Pulmonary artery endothelial cell (primary cell): ENCODE data around the gene DSCAM. TPM values are rescaled to one million over a fixed set of nuclear protein-coding genes. Genes with fewer than 3 reads are reported as not detected.
"Not testable (repeated sequence)": the region's sequence is repeated elsewhere in the genome, so short reads cannot be mapped to it uniquely, and the experiment has no call there.

ENCODE experiments used
- DNase-seq: peaks from one replicate; pipeline ENCODE4 v3.0.0-alpha.2; 2011; ENCODE audit warnings: low read depth, low spot score
- total RNA-seq: library from RNA; depleted of rRNA; stranded (reverse); fragments of >200 nt; gene quantifications from 2 replicates; pipeline ENCODE4 v1.2.3, GENCODE V29; 2014

Gene DSCAM
- total RNA-seq, 1 donor from 2014 or later: not detected

DNA sequence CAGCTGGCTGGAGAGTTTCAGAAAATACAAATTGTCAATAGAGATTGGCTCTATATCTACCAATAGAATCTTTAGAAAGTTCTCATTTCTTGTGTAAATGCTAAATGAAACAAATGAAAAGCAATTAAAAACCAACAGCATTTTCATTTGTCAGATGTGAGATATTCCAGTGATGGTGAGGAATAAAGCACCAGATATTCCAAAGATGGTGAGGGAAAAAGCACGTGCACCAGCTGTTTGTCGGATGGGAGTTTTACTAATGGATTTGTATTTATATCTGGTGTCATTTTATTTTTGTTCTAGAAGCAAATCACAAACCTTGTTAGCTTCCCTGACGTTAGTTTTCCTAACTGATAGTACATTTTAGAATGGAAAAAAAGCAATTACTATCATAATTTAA is 790.9 kb downstream of the DSCAM start:
- DNase-seq: no peak

DNA sequence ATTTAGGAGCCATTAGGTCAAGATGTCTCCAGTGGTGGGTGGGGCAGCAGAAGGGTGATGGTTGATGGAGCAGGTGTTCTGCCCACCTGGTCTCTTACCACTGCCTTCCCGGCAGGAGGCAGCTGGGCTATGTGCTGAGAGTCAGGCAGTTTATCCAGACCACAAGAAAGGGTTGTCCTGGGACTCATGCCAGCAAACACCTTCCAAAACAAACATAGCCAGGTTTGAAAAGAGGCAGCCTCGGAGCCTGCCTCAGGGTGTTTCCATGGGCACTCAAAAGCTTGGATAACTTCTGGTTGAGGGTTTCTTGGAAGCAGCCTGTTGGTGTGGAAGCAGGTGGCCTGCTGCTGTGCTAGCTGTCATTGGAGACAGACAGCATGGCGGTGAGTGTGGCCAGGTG is 792.6 kb downstream of the DSCAM start:
- DNase-seq: no peak

DNA sequence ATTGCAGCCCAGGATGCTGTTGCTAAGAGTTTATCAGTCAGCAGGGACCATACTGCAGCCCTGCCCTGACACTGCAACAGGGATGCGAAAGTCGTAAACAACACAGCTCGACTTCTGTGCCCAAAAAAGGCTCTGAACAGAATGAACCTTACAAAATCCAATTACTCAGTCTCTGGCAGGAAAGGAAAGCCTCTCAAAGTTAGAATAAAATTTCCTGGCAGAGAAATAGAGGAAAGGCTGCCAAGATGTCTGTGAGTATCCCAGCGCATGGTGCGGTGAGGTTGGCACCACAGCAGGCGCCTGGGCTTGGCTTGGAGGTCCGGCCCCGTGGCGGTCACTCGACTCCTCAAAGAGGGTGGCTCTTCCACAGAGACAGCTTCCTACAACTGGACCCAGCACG is 794.0 kb downstream of the DSCAM start:
- DNase-seq: no peak

DNA sequence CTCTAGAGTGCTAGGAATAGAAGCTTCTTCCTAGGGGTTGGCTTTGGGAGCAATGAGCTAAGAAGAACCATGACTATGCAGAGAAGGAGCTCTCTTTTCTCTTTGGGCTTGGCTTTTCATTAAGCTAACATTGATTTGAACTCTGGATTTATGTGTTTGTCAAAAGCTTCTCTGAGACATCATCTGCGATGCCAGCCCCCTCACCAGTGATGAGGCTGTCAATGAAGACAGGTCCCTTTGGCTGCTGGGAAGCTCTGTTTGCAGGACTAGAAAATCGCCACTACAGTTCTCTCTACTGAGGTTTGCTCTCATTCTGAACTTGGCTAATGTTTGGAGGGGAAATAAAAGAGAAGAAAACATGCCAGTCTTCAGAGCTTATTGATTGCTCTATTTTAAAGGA is 794.7 kb downstream of the DSCAM start:
- no peak for DNase-seq

DNA sequence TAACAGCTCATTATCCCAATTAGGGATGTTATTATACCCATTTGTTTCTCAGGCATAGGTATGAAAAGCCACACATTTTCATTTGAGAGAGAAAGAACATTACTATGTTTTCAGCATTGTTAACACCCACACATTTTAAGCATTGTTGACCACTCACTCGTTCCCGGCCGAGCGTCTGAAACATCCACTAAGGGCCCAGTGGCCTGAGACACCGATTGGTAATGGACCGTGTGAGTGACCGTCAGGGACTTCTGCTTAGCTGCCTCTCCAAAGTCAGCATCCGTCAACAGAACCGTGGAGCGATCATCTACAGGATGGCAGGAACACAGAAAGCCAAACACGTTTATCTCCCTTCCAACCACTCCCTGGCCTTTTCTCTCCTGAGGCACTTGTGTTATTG is 795.2 kb downstream of the DSCAM start:
- no peak for DNase-seq

DNA sequence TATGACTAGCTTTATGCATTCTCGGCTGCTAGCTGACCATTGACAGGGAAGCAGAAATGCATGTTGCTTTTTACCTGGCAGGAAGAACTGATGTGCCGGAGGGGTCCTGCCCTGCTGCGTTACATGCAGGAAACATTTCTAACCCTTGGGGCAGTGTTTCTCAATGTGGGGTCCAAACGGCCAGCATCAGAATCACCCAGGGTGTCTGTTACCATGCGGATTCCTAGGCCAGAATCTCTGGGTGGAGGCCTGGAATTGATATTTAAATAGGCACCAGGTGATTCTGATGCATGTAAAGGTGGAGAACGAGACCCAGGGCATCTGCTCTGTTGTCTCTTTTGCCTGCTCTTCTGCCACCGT is 797.0 kb downstream of the DSCAM start:
- no peak for DNase-seq

DNA sequence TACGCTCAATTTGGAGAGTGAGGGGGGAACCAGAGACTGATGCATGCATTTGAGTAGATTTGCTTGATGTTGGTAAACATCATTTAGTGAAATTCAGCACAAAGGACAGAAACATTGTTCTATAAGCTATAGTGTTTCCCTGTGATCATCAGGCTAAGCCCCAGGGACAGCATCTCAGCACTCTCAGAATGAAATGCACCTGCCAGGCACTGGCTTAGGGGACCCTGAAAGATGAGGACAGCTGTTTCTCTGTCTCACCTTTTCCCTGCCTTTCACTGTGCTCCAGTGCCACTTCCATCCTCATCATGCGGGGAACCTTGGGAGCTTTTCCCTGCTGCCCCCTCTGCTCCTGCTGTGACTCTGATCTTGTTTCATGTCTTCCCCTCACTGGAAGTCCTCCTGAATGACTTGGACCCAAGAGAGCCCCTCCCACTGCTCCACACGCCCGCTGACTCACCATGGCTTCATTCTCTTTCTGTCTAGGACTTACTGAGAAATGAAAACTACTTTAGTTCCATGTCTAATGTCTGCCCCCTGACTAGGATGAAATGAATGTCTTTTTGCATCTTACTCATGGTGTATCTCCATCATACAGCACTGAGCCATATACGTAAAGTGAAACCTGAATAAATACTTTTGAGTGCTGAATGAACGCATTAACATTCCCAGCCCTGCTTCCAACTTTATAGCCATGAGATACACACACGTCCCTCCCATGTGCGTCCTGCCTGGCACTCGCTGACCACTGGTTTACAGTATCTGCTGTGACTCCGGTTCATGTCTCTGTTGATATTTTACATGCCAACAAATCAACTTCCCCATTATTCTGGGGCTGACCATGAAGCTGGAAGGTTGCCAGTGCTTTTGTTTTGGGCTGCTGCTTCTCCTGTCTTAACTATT is 797.7 kb downstream of the DSCAM start:
- no peak for DNase-seq

DNA sequence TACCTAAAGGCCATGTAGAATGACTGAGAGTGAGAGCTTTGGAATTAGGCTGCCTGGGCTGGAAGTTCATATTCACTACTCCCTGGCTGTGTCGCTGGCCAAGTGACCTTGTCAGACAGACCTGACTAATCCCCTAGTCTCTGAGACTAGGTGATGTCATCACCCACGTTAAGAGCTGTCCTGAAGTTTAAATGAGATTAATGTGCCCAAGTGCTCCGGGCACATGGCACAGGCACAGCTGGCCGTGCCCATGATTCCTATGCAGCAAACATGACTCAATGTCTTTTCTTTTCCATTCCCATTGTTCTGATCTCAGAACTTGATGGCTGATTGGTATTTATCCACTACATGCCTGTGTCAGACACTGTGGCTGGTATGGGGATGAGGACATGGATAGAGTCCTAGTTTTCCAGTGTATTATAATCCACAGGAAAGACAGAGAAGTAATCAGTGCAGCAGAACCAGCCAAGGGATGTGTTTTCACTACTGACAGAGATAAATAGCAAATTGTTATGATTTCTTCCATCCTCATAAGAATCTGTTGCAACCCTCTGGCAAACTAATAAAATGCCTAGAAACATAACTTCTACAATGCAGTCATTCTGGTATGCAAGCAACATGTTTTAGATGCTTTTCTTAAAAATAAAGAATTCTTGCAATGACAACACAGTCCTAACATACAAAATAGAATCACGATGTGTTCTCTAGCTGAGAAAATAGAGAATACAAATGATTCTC is 798.8 kb downstream of the DSCAM start:
- DNase-seq: no peak

DNA sequence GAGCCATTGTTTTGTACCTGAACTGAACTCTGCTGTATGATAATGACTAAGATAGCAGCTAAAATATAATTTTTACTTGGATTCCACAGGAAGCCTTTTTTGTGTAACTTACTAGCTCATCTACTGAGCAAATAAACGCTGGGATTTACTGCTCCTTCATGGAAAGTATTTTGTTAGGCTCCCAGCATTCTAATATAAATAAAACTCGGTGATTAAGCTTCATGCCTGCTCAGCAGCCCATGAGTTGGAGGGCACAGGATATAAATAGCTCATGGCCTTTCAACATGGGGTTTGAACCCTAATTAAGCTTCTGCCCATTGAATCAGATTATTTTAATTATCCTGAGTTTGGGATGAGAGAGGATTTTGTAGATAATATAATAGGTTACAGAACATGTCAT is 799.7 kb downstream of the DSCAM start:
- no peak for DNase-seq

DNA sequence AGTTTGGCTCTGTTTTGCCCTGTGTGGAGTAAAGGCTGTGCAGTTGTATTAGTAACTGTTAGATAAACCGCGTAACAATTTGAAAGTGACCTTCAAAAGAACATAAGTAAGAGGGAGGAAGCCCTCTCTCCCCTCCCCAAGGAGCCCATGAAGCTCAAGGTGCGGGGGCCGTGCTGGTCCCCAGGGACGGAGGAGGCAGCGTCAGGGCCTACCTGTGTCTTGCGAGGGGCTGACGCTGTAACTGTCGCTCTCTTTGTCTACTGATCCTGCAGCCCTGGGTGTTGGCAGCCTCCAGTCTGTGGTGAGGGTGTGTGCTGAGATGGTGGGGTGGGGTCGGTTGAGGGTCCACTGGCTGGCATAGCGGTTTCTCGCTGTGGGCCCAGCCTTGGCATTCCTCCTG is 803.1 kb downstream of the DSCAM start:
- DNase-seq: no peak

DNA sequence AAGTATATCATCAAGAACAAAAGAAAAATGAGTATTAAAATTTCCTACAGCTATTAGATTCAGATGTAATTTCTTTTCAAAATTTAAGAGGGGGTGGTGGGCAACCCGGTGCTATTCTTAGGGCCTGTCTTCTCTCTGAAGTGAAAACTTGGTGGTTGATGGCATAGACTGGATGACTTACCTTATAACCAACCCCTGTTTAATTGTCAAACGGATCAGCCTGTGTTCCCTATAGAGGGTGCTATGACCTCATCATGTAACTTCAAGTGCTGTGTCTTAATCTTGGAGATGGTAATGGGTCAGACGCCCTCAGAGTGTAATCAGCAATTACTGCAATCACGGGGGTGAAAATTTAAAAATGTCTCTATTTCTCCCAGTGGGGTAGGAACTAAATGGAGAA is 803.5 kb downstream of the DSCAM start:
- no peak for DNase-seq

DNA sequence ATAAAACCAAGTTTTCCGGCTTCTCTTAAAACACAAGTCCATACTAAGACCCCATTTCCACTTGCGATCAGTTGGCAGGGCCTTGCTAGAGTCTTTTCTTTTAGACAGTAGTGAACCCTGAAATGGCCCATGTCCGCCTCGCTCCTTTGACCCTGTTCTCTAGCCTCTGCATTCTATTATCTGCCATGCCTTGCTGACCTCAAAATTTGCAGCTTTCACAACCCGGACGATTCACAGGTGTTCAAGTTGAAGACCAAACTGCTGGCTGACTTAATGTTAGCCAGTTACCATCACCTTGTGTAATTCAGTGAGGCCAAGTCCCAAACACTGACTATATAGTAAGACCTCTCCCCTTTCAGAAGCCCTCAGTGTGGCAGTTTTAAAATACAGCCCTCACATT is 805.5 kb downstream of the DSCAM start:
- DNase-seq: no peak

DNA sequence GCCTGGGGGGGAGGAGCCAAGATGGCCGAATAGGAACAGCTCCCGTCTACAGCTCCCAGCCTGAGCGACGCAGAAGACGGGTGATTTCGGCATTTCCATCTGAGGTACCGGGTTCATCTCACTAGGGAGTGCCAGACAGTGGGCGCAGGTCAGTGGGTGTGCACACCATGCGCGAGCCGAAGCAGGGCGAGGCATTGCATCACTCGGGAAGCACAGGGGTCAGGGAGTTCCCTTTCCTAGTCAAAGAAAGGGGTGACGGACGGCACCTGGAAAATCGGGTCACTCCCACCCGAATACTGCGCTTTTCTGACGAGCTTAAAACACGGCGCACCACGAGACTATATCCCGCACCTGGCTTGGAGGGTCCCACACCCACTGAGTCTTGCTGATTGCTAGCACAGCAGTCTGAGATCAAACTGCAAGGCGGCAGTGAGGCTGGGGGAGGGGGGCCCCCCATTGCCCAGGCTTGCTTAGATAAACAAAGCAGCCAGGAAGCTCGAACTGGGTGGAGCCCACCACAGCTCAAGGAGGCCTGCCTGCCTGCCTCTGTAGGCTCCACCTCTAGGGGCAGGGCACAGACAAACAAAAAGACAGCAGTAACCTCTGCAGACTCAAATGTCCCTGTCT is 813.7 kb downstream of the DSCAM start:
- DNase-seq: not testable (repeated sequence)

DNA sequence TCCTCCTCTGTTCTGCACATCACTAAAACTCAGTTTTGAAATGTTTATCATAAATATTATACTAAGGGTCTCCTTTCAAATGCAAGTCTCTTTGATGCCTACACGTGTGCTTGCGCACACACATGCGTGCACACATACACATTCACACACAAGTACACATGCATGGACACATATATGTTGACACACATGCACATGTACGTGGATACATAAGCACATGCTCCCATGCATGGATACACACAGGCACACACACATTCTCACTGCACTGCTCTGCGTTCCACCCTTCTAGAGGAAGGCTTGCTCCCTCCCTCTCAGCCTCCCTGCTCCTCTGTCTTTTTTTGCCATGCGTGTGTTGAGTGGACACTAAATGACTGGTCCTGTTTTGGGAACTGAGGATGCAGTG is 817.1 kb downstream of the DSCAM start:
- no peak for DNase-seq

DNA sequence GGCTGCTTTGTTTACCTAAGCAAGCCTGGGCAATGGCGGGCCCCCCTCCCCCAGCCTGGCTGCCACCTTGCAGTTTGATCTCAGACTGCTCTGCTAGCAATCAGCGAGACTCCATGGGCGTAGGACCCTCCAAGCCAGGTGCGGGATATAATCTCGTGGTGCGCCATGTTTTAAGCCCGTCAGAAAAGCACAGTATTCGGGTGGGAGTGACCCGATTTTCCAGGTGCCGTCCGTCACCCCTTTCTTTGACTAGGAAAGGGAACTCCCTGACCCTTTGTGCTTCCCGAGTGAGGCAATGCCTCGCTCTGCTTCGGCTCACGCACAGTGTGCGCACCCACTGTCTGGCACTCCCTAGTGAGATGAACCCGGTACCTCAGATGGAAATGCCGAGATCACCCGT is 818.6 kb downstream of the DSCAM start:
- DNase-seq: not testable (repeated sequence)

DNA sequence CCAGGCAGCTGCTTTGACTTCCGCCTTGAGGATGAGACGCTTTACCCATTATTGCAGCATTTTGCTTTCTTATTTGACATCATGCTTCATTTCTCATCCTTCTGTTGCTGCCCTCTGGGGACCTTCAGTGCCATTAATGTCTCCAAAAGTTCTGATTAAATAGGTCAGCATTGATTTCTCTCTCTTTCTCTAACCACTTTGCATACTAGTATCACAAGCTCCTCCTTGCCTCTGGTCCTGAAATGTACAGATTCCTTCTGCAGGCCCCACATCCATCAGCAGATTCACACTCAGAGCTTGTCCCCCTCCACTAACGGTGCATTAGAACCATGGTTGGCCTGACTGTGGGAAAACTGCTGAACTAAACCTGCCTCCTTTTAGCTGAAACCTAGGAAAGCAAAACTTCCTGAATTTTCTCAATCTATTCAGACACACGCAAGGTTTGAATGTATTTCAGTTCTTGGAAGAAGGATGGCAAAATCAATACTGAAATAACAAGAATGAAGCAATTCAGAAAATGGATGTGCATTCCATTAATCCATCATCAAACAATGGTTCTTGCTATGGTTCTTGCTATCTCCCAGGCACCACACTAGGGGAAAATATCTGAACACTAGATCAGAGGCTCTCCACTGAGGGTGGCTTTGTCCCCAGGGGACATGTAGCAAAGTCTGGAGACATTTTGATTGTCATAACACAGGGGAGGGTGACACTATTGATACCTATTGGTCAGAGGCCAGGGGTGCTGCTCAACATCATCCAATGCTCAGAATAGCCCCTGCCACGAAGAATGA is 825.2 kb downstream of the DSCAM start:
- DNase-seq: no peak

DNA sequence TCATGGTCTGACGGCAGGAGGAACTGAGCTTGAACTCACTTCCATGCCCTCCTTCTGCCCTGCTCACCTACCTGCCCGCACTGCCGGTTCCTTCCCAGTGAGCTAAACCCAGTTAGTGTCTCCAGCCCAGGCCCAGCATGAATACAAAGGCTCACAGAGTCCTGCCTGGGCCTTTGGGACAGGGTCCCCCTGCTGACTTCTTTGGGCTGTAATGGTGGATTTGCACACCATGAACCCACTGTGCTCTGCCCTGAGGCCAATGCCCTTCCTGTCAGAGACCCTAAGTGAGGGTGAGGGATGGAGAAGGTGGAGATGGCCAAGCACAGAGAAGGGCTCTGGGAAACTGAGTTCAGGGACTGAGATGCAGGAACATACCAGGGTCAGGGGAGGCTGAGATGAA is 826.3 kb downstream of the DSCAM start:
- DNase-seq: no peak

DNA sequence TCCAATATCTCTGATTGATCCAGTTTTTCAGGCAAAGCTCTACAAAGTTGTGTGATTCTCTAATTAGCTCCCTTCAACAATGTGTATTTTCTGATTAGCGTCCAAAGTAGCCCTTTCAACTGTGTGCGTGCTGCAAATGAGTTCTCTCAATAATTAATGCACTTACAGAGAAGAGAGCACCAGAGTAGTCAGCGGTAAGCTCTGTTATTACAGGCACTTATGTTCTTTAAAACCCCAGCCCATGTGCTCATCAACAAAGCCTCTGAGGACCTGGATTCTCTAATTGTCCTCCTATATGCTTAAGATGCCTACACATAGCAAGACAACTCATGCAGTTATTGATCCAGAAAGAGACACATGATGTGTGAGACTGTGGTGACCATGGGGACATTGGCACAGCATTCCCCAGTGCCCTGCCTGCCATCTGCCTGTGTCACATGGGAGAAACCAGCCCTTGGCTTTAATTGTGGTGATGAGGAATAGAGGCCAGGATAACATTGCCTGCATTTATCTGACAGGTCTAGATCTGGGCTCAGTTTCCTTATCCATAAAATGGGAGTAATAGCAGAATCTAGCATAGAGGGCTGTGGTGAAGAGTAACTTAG is 828.0 kb downstream of the DSCAM start:
- DNase-seq: no peak

DNA sequence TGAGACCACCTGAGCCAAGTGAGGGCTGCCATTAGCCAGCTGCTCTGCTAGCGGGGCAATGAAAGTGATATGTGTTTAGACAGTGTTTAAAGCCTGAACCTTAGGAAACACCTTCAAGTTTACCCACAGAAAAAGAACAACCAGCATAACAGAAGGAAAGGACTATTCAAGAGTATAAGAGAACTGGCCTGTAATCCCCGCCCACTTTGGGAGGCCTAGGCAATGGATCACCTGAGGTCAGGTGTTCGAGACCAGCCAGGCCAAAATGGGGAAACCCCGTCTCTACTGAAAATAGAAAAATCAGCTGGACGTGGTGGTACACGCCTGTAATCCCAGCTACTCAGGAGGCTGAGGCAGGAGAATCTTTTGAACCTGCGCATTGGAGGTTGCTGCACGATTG is 830.3 kb downstream of the DSCAM start:
- DNase-seq: no peak

DNA sequence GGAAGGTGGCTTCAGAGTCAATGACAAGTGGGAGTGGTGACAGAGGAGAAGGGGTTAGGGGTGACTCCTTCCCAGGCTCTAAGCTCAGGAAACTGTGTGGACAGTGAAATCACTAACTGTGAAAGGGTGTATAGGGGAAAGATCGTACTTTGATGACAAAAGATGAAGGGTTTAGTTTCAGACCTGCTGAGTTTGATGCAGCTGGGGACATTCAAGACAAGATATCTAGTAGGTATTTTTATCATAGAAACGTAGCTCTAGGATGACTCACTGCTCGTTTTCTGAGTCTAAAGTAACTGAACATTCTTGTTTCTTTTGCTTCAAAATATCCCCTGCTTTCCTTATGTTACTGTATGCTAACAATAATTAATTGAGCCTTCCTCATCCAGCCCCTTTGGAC is 830.7 kb downstream of the DSCAM start:
- DNase-seq: no peak

DNA sequence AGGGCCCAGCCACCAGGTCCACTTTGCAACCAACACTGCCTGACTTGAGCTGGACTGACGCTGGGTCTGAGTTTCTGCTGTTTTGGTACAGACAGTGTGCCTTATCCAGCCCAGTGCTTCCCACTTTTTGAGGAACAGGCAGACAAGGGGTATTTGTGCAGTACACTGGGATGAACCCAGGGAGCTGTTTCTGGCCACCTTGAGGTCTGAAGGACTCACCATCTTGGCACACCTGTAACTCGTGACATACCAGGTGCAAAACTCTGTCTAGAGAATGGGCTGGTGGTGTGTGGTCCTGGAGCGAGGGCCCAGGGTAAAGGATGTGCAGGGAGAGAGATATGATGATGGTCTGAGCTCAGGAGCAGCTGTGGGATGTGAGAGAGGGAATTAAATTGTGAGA is 831.1 kb downstream of the DSCAM start:
- no peak for DNase-seq
